ENCODE measurements around the gene DDX31.

Gene DDX31

GRCh38 chr9:132637351-132637750, 32.4 kb downstream of the DDX31 start:
- no peak for DNase-seq (ENCODE audit: low read depth in 2 of 2, low spot score in 1 of 2)

GRCh38 chr9:132634327-132634726, 35.5 kb downstream of the DDX31 start:
- no peak for DNase-seq (ENCODE audit: low read depth in 2 of 2, low spot score in 1 of 2)

GRCh38 chr9:132632413-132633129, 37.2 kb downstream of the DDX31 start:
- DNase-seq (ENCODE audit: low read depth in 2 of 2, low spot score in 1 of 2): no peak

GRCh38 chr9:132631685-132632084, 38.1 kb downstream of the DDX31 start:
- no peak for DNase-seq (ENCODE audit: low read depth in 2 of 2, low spot score in 1 of 2)

GRCh38 chr9:132631280-132631679, 38.5 kb downstream of the DDX31 start:
- DNase-seq (ENCODE audit: low read depth in 2 of 2, low spot score in 1 of 2): no peak

- no peak for DNase-seq (ENCODE audit: low read depth in 2 of 2, low spot score in 1 of 2)
These were observed 39.0 kb downstream of the DDX31 start for GRCh38 chr9:132630811-132631210.

GRCh38 chr9:132630116-132630515, 39.7 kb downstream of the DDX31 start:
- DNase-seq (ENCODE audit: low read depth in 2 of 2, low spot score in 1 of 2): no peak

- DNase-seq (ENCODE audit: low read depth in 2 of 2, low spot score in 1 of 2): no peak
These were observed 41.0 kb downstream of the DDX31 start for GRCh38 chr9:132628746-132629145.

- no peak for DNase-seq (ENCODE audit: low read depth in 2 of 2, low spot score in 1 of 2)
These were observed 42.2 kb downstream of the DDX31 start for GRCh38 chr9:132627594-132627993.

- no peak for DNase-seq (ENCODE audit: low read depth in 2 of 2, low spot score in 1 of 2)
These were observed 42.7 kb downstream of the DDX31 start for GRCh38 chr9:132627106-132627505.

GRCh38 chr9:132626285-132626684, 43.5 kb downstream of the DDX31 start:
- DNase-seq (ENCODE audit: low read depth in 2 of 2, low spot score in 1 of 2): no peak

GRCh38 chr9:132622159-132622558, 47.6 kb downstream of the DDX31 start:
- DNase-seq (ENCODE audit: low read depth in 2 of 2, low spot score in 1 of 2): no peak

GRCh38 chr9:132616725-132617124, 53.1 kb downstream of the DDX31 start:
- no peak for DNase-seq (ENCODE audit: low read depth in 2 of 2, low spot score in 1 of 2)

GRCh38 chr9:132615774-132616173, 54.0 kb downstream of the DDX31 start:
- no peak for DNase-seq (ENCODE audit: low read depth in 2 of 2, low spot score in 1 of 2)

- no peak for DNase-seq (ENCODE audit: low read depth in 2 of 2, low spot score in 1 of 2)
These were observed 55.5 kb downstream of the DDX31 start for GRCh38 chr9:132614324-132614723.

GRCh38 chr9:132610661-132611060, 59.1 kb downstream of the DDX31 start:
- DNase-seq (ENCODE audit: low read depth in 2 of 2, low spot score in 1 of 2): no peak

GRCh38 chr9:132609829-132610228, 60.0 kb downstream of the DDX31 start:
- no peak for DNase-seq (ENCODE audit: low read depth in 2 of 2, low spot score in 1 of 2)

GRCh38 chr9:132609184-132609583, 60.6 kb downstream of the DDX31 start:
- DNase-seq (ENCODE audit: low read depth in 2 of 2, low spot score in 1 of 2): no peak

GRCh38 chr9:132606066-132606465, 63.7 kb downstream of the DDX31 start:
- no peak for DNase-seq (ENCODE audit: low read depth in 2 of 2, low spot score in 1 of 2)

- no peak for DNase-seq (ENCODE audit: low read depth in 2 of 2, low spot score in 1 of 2)
These were observed 64.4 kb downstream of the DDX31 start for GRCh38 chr9:132605387-132605786.

- DNase-seq (ENCODE audit: low read depth in 2 of 2, low spot score in 1 of 2): no peak
These were observed 67.6 kb downstream of the DDX31 start for GRCh38 chr9:132602207-132602606.

GRCh38 chr9:132600326-132600984, 69.3 kb downstream of the DDX31 start:
- DNase-seq (ENCODE audit: low read depth in 2 of 2, low spot score in 1 of 2): no peak
